ENCODE measurements around the gene NT5C3B. TPM values are rescaled to one million over a fixed set of nuclear protein-coding genes. Genes with fewer than 3 reads are reported as not detected.
A peak's percentile ranks its signal among the peaks of the same experiment; 100 is the strongest.

Gene NT5C3B
- total RNA-seq, 2 experiments from 2014 or later = 0.16 to 12.1 TPM

GRCh38 chr17:41786227-41787020 is 49.6 kb downstream of the NT5C3B start, which contains the start of gene JUP:
Gene JUP, minus strand, starts transcription at chr17:41786711. Its CDS starts 14,857 bp downstream, at chr17:41771854.
- peak; percentile 99 for DNase-seq (ENCODE audit: low spot score)
- ChIA-PET CTCF (ENCODE audit: unreplicated experiment) (interaction anchor here (0.5 to 1.5 kb wide), 3 partner anchors 8 to 296 kb away, joined by 3 to 7 read pairs (median 3); no protein-coding TSS in a partner anchor), POLR2A (interaction anchor here (0.6 to 1.4 kb wide), 2 partner anchors 55 to 98 kb away, joined by 3 to 4 read pairs; partner anchors contain the start of gene EIF1)
- no peaks in the 10 kb centered on the region for H3K9me3 ChIP-seq (ENCODE audit: low read length)
- peak within 1 kb of the TSS; percentile 60 for H3K4me3 ChIP-seq (ENCODE audit: low read depth, low read length, poor library complexity, severe bottlenecking)
- peaks cover 24% of the 10 kb centered on the region for H3K4me1 ChIP-seq (ENCODE audit: insufficient read depth, low read length, poor library complexity, severe bottlenecking)
- no peaks in the 10 kb centered on the region for H4K20me1 ChIP-seq (ENCODE audit: insufficient read depth, low read length)
- peak within 1 kb of the TSS; percentile 72 for H3K4me2 ChIP-seq (ENCODE audit: low read length)
- BruUV-seq (replicated peaks) = no TSS peak
- TF ChIP-seq CTCF (conservative IDR thresholded peaks at IDR 0.05; ENCODE audit: low read length) (peak; percentile 80), EZH2phosphoT487 (IDR thresholded peaks at IDR 0.05; ENCODE audit: borderline replicate concordance, low read depth, low read length) (no peak)
- peak within 1 kb of the TSS; percentile 36 for H3K27ac ChIP-seq (ENCODE audit: low read depth, low read length, poor library complexity, severe bottlenecking)
- intact Hi-C loops (cut with micrococcal nuclease; ENCODE audit: unreplicated experiment) = no loop called here
- no peaks in the 10 kb centered on the region for H3K36me3 ChIP-seq (ENCODE audit: insufficient read depth, low read length)
- peak within 1 kb of the TSS; percentile 48; the same call in 1 of the 2 replicates for H2AFZ ChIP-seq (ENCODE audit: low read length)
- H3K79me2 ChIP-seq (ENCODE audit: insufficient read depth, low read depth, low read length) = no peaks in the 10 kb centered on the region
- H3K9me2 ChIP-seq (ENCODE audit: insufficient read depth, low read length) = no peaks in the 10 kb centered on the region

- Histone ChIP-seq H3K4me3 (ENCODE audit: low read depth, low read length, poor library complexity, severe bottlenecking) (peak overlapping the region; percentile 60), H3K9me2 (ENCODE audit: insufficient read depth, low read length) (no peaks in the 10 kb centered on the region), H3K4me2 (ENCODE audit: low read length) (peak overlapping the region; percentile 72), H3K79me2 (ENCODE audit: insufficient read depth, low read depth, low read length) (no peaks in the 10 kb centered on the region), H3K4me1 (ENCODE audit: insufficient read depth, low read length, poor library complexity, severe bottlenecking) (peaks cover 24% of the 10 kb centered on the region), H3K9me3 (ENCODE audit: low read length) (no peaks in the 10 kb centered on the region), H3K27ac (ENCODE audit: low read depth, low read length, poor library complexity, severe bottlenecking) (peak overlapping the region; percentile 36), H2AFZ (ENCODE audit: low read length) (peak overlapping the region; percentile 48; the same call in 1 of the 2 replicates), H3K36me3 (ENCODE audit: insufficient read depth, low read length) (no peaks in the 10 kb centered on the region), H4K20me1 (ENCODE audit: insufficient read depth, low read length) (no peaks in the 10 kb centered on the region)
- CTCF ChIA-PET (ENCODE audit: unreplicated experiment) = interaction anchor here (1.5 kb wide), 1 partner anchor 8 kb away, joined by 7 read pairs; no protein-coding TSS in a partner anchor
- intact Hi-C loops (cut with micrococcal nuclease; ENCODE audit: unreplicated experiment) = no loop called here
- POLR2A ChIA-PET = interaction anchor here (1.4 kb wide), 1 partner anchor 97 kb away, joined by 4 read pairs; the partner anchor contains the start of gene EIF1
- no peak for DNase-seq (ENCODE audit: low spot score)
- BruUV-seq (replicated peaks) = no TSS peak
- no peak for TF ChIP-seq CTCF (conservative IDR thresholded peaks at IDR 0.05; ENCODE audit: low read length)
- TF ChIP-seq EZH2phosphoT487 (IDR thresholded peaks at IDR 0.05; ENCODE audit: borderline replicate concordance, low read depth, low read length) = no peak
Observed at GRCh38 chr17:41785859-41786226, 50.2 kb downstream of the NT5C3B start.
